Caco-2 (cell line): ENCODE results near the gene MYF6. TPM values are rescaled to one million over a fixed set of nuclear protein-coding genes. Genes with fewer than 3 reads are reported as not detected.

Experiments used
- BruUV-seq: library from RNA; stranded (reverse); fragments of 400-500 nt; replicated peaks from 2 replicates; lab custom pipeline; 2021; lab: Mats Ljungman, UMichigan
- CTCF ChIA-PET: fragments of 300-600 bp; sonication (Branson Sonifier 250); formaldehyde crosslinking; loops from one replicate; lab custom pipeline; 2022; ENCODE audit warnings: antibody characterized with exemption; lab: Charles Lee
- POLR2A ChIA-PET: fragments of 300-600 bp; sonication (Branson Sonifier 250); formaldehyde crosslinking; loops from one replicate; lab custom pipeline; 2022; ENCODE audit warnings: antibody characterized with exemption; lab: Charles Lee
- DNase-seq, 2 experiments: peaks; one replicate each; pipeline versions ENCODE4 v3.0.0 to v3.0.0-alpha.2; 2020 to 2022
- H3K27me3 ChIP-seq: replicated peaks from 2 replicates; pipeline ENCODE4 v1.6.0; 2011; ENCODE audit warnings: low read length; ENCODE audit not compliant: control insufficient read depth, insufficient read depth
- H3K36me3 ChIP-seq: 2 replicates; pipeline ENCODE4 v1.5.1; 2011; ENCODE audit warnings: low read length; ENCODE audit not compliant: control insufficient read depth, insufficient read depth
- H3K4me1 ChIP-seq: fragments of 250-450 bp; sonication (Bioruptor Pico); 2 replicates; pipeline ENCODE4 v1.5.1; 2020; ENCODE audit warnings: mild to moderate bottlenecking
- H3K4me3 ChIP-seq: 2 replicates; pipeline ENCODE4 v1.5.1; 2011; ENCODE audit warnings: low read depth, mild to moderate bottlenecking, control low read depth, low read length
- H3K9me3 ChIP-seq: fragments of 250-450 bp; sonication (Bioruptor Pico); 2 replicates; pipeline ENCODE4 v1.5.1; 2020; ENCODE audit warnings: mild to moderate bottlenecking, moderate library complexity
- H3K27ac Mint-ChIP-seq: one replicate; pipeline ENCODE4 v1.8.0; 2022; ENCODE audit warnings: mixed read lengths; ENCODE audit not compliant: unreplicated experiment
- H3K27me3 Mint-ChIP-seq: one replicate; pipeline ENCODE4 v1.8.0; 2022; ENCODE audit warnings: mixed read lengths; ENCODE audit not compliant: insufficient read depth, unreplicated experiment
- H3K36me3 Mint-ChIP-seq: one replicate; pipeline ENCODE4 v1.8.0; 2022; ENCODE audit warnings: mild to moderate bottlenecking, mixed read lengths; ENCODE audit not compliant: insufficient read depth, unreplicated experiment
- H3K4me1 Mint-ChIP-seq: one replicate; pipeline ENCODE4 v1.8.0; 2022; ENCODE audit warnings: low read depth, mixed read lengths; ENCODE audit not compliant: unreplicated experiment
- H3K4me3 Mint-ChIP-seq: one replicate; pipeline ENCODE4 v1.8.0; 2022; ENCODE audit warnings: mild to moderate bottlenecking, moderate library complexity, mixed read lengths; ENCODE audit not compliant: unreplicated experiment
- H3K9me3 Mint-ChIP-seq: one replicate; pipeline ENCODE4 v1.8.0; 2022; ENCODE audit warnings: mixed read lengths; ENCODE audit not compliant: unreplicated experiment
- CTCF ChIP-seq, 2 experiments: fragments of 200-600 bp in 1 of 2; IDR thresholded peaks; 1 replicate in 1 of 2; 2 replicates in 1 of 2; pipeline versions ENCODE4 v1.5.1 to v1.8.0; 2011 to 2022; ENCODE audit warnings: antibody characterized with exemption in 1 of 2, control low read depth in 1 of 2, inconsistent platforms in 1 of 2, low read depth in 1 of 2, low read length in 1 of 2, mild to moderate bottlenecking in 1 of 2, moderate library complexity in 1 of 2; ENCODE audit not compliant: insufficient read depth in 1 of 2, severe bottlenecking in 1 of 2, unreplicated experiment in 1 of 2
- intact Hi-C: fragments of 100-400 bp; cut with micrococcal nuclease; formaldehyde crosslinking; loops from one replicate; pipeline ENCODE4 v1.10.0; 2022; ENCODE audit not compliant: unreplicated experiment
- total RNA-seq: library from RNA; stranded (reverse); gene quantifications from 2 replicates; pipeline ENCODE4 v1.2.3, GENCODE V29; 2022

MYF6 gene
- total RNA-seq, 1 experiment from 2014 or later: not detected

GRCh38 chr12:80701388-80701787 lies 6.0 kb upstream of the MYF6 start:
- Mint-ChIP-seq H3K27me3 (no peaks in the 10 kb centered on the region), H3K4me3 (no peak overlapping the region), H3K36me3 (no peaks in the 10 kb centered on the region), H3K4me1 (peaks cover 10% of the 10 kb centered on the region), H3K9me3 (no peaks in the 10 kb centered on the region), H3K27ac (no peak overlapping the region)
- POLR2A ChIA-PET: no interaction called here
- H3K4me1 ChIP-seq: no peaks in the 10 kb centered on the region
- CTCF ChIA-PET: no interaction called here
- DNase-seq: no peak
- no peaks in the 10 kb centered on the region for H3K27me3 ChIP-seq
- H3K9me3 ChIP-seq: no peaks in the 10 kb centered on the region
- intact Hi-C loops: no loop called here
- H3K36me3 ChIP-seq: no peaks in the 10 kb centered on the region
- H3K4me3 ChIP-seq: no peak overlapping the region
- no peak for TF ChIP-seq CTCF (IDR thresholded peaks at IDR 0.05; ENCODE audit: insufficient read depth in 1 of 2, low read depth in 1 of 2, low read length in 1 of 2, severe bottlenecking in 1 of 2, unreplicated experiment in 1 of 2)
- no TSS peak for BruUV-seq

- POLR2A ChIA-PET: no interaction called here
- intact Hi-C loops: no loop called here
- Histone ChIP-seq H3K27me3 (no peaks in the 10 kb centered on the region), H3K4me3 (no peak overlapping the region), H3K4me1 (no peaks in the 10 kb centered on the region), H3K9me3 (no peaks in the 10 kb centered on the region), H3K36me3 (no peaks in the 10 kb centered on the region)
- no TSS peak for BruUV-seq
- TF ChIP-seq CTCF (IDR thresholded peaks at IDR 0.05; ENCODE audit: insufficient read depth in 1 of 2, low read depth in 1 of 2, low read length in 1 of 2, severe bottlenecking in 1 of 2, unreplicated experiment in 1 of 2): no peak
- Mint-ChIP-seq H3K27me3 (no peaks in the 10 kb centered on the region), H3K4me3 (peak overlapping the region; percentile 45), H3K27ac (no peak overlapping the region), H3K36me3 (no peaks in the 10 kb centered on the region), H3K9me3 (no peaks in the 10 kb centered on the region), H3K4me1 (peaks cover 10% of the 10 kb centered on the region)
- DNase-seq: no peak
- CTCF ChIA-PET: no interaction called here
Observed at GRCh38 chr12:80702889-80703805, 4.3 kb upstream of the MYF6 start.

GRCh38 chr12:80704420-80704819 lies 3.0 kb upstream of the MYF6 start:
- Mint-ChIP-seq H3K27me3 (no peaks in the 10 kb centered on the region), H3K36me3 (no peaks in the 10 kb centered on the region), H3K4me1 (peaks cover 10% of the 10 kb centered on the region), H3K27ac (no peak overlapping the region), H3K9me3 (no peaks in the 10 kb centered on the region), H3K4me3 (no peak overlapping the region)
- no peak for DNase-seq
- no peaks in the 10 kb centered on the region for H3K36me3 ChIP-seq
- no peaks in the 10 kb centered on the region for H3K27me3 ChIP-seq
- intact Hi-C loops: no loop called here
- ChIA-PET POLR2A (no interaction called here), CTCF (no interaction called here)
- H3K9me3 ChIP-seq: no peaks in the 10 kb centered on the region
- TF ChIP-seq CTCF (IDR thresholded peaks at IDR 0.05; ENCODE audit: insufficient read depth in 1 of 2, low read depth in 1 of 2, low read length in 1 of 2, severe bottlenecking in 1 of 2, unreplicated experiment in 1 of 2): no peak
- no TSS peak for BruUV-seq
- H3K4me3 ChIP-seq: no peak overlapping the region
- no peaks in the 10 kb centered on the region for H3K4me1 ChIP-seq
